Osteoblast (primary cell): ENCODE data around the gene KIF3C. TPM values are rescaled to one million over a fixed set of nuclear protein-coding genes. Genes with fewer than 3 reads are reported as not detected.

ENCODE experiments used
- DNase-seq: peaks from one replicate; pipeline ENCODE4 v3.0.0; 2011; ENCODE audit warnings: low spot score, mixed read lengths; ENCODE audit not compliant: insufficient read length; ENCODE audit errors: missing footprints
- H2AFZ ChIP-seq: 2 replicates; pipeline ENCODE4 v1.6.0; 2011; ENCODE audit warnings: mild to moderate bottlenecking, low read length
- H3K27ac ChIP-seq: 2 replicates; pipeline ENCODE4 v1.5.1; 2011; ENCODE audit warnings: mild to moderate bottlenecking, low read depth, low read length, moderate library complexity
- H3K27me3 ChIP-seq: 2 replicates; pipeline ENCODE4 v1.6.0; 2012; ENCODE audit warnings: mild to moderate bottlenecking, control low read depth, inconsistent platforms, low read length, moderate library complexity; ENCODE audit not compliant: insufficient read depth
- H3K36me3 ChIP-seq: 2 replicates; pipeline ENCODE4 v1.5.1; 2011; ENCODE audit warnings: mild to moderate bottlenecking, low read length, control low read depth, moderate library complexity; ENCODE audit not compliant: insufficient read depth
- H3K4me1 ChIP-seq: 2 replicates; pipeline ENCODE4 v1.5.1; 2011; ENCODE audit warnings: mild to moderate bottlenecking, low read length, control low read depth, moderate library complexity; ENCODE audit not compliant: insufficient read depth
- H3K4me2 ChIP-seq: 2 replicates; pipeline ENCODE4 v1.6.0; 2011; ENCODE audit warnings: mild to moderate bottlenecking, low read length; ENCODE audit not compliant: insufficient read depth
- H3K4me3 ChIP-seq: fragments of 200-600 bp; sonication (generic); 3 replicates; pipeline ENCODE4 v1.5.1; 2012; ENCODE audit warnings: mild to moderate bottlenecking, low read length, inconsistent platforms; ENCODE audit not compliant: insufficient read depth
- H3K79me2 ChIP-seq: 2 replicates; pipeline ENCODE4 v1.6.0; 2012; ENCODE audit warnings: mild to moderate bottlenecking, low read length, control low read depth, inconsistent platforms; ENCODE audit not compliant: insufficient read depth
- H3K9me3 ChIP-seq: 2 replicates; pipeline ENCODE4 v1.5.1; 2011; ENCODE audit warnings: low read depth, low read length, control low read depth
- H4K20me1 ChIP-seq: 2 replicates; pipeline ENCODE4 v1.6.0; 2012; ENCODE audit warnings: mild to moderate bottlenecking, low read length, control low read depth; ENCODE audit not compliant: insufficient read depth
- total RNA-seq: library from RNA; depleted of rRNA; stranded (reverse); fragments of >200 nt; gene quantifications from 2 replicates; pipeline ENCODE4 v1.2.3, GENCODE V29; 2012
- TF ChIP-seq, protein P1 (sequence below): IDR thresholded peaks from 2 replicates; pipeline ENCODE4 v1.5.1; 2011; ENCODE audit warnings: mild to moderate bottlenecking, low read depth, low read length, moderate library complexity; ENCODE audit errors: extremely low read depth

Gene KIF3C
- total RNA-seq, 1 donor: 17.0 TPM

DNA sequence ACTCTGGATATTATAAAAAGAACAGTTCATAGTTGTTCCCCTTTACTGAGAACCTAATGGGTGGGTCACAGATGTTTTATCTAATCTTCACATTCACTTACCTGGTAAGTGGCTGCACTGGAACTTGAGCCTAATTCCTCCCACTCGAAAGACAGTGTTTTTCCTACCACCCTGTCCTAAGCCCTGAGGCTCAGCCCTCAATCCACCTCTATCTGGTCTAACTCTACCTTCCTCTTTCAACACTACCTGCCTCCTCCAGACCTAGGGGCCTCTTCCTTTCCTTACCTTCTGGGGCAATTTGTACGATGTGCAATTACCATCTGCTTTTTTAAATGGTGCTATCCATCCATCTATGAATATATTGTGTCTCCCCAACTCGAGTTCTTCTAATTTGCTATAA is 9.7 kb upstream of the KIF3C start:
- Histone ChIP-seq H3K27ac (no peak overlapping the region), H3K36me3 (no peaks in the 10 kb centered on the region), H3K9me3 (peaks cover 6% of the 10 kb centered on the region), H4K20me1 (no peaks in the 10 kb centered on the region), H3K4me1 (peaks cover 11% of the 10 kb centered on the region), H3K4me2 (peak overlapping the region; percentile 68), H2AFZ (no peak overlapping the region), H3K79me2 (no peaks in the 10 kb centered on the region), H3K4me3 (no peak overlapping the region), H3K27me3 (no peaks in the 10 kb centered on the region)
- DNase-seq: peak; percentile 19
- TF ChIP-seq, protein P1, sequence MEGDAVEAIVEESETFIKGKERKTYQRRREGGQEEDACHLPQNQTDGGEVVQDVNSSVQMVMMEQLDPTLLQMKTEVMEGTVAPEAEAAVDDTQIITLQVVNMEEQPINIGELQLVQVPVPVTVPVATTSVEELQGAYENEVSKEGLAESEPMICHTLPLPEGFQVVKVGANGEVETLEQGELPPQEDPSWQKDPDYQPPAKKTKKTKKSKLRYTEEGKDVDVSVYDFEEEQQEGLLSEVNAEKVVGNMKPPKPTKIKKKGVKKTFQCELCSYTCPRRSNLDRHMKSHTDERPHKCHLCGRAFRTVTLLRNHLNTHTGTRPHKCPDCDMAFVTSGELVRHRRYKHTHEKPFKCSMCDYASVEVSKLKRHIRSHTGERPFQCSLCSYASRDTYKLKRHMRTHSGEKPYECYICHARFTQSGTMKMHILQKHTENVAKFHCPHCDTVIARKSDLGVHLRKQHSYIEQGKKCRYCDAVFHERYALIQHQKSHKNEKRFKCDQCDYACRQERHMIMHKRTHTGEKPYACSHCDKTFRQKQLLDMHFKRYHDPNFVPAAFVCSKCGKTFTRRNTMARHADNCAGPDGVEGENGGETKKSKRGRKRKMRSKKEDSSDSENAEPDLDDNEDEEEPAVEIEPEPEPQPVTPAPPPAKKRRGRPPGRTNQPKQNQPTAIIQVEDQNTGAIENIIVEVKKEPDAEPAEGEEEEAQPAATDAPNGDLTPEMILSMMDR: no peak

DNA sequence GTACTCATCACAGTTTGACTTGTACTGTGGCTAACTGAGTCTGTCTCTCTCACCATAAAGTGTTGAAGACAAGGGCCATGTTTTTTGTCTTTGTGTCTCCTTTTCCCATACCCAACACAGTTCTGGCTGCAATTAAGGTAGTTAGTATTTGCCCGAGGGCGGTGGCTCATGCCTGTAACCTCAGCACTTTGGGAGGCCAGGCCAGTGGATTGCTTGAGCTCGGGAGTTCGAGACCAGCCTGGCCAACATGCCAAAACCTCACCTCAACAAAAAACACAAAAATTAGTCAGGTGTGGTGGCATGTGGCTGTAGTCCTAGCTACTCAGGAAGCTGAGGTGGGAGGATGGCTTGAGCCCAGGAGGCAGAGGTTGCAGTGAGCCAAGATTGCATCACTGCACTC is 6.9 kb upstream of the KIF3C start:
- no peak for DNase-seq

DNA sequence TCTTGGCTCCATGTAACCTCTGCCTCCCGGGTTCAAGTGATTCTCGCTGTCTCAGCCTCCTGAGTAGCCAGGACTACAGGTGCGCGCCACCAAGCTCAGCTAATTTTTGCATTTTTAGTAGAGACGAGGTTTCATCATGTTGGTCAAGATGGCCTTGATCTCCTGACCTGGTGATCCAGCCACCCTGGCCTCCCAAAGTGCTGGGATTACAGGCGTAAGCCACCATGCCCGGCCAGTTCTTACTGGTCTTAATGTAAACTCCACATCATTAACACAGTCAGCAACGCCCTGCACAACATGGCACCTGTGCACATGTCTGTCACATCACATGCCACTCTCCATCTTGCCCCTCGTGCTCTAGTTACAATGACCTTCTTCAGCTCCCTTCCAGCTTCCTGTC is 5.8 kb upstream of the KIF3C start:
- no peak for DNase-seq
- no peaks in the 10 kb centered on the region for H3K36me3 ChIP-seq
- H3K9me3 ChIP-seq: no peaks in the 10 kb centered on the region
- no peaks in the 10 kb centered on the region for H3K79me2 ChIP-seq
- H2AFZ ChIP-seq: no peak overlapping the region
- no peak overlapping the region for H3K4me3 ChIP-seq
- no peak overlapping the region for H3K27ac ChIP-seq
- H3K4me2 ChIP-seq: no peak overlapping the region
- H3K27me3 ChIP-seq: no peaks in the 10 kb centered on the region
- peaks cover 7% of the 10 kb centered on the region for H3K4me1 ChIP-seq
- H4K20me1 ChIP-seq: no peaks in the 10 kb centered on the region
- TF ChIP-seq, protein P1: no peak

More for the DNA sequence above, 6.9 kb upstream of the KIF3C start:
- no peaks in the 10 kb centered on the region for H3K9me3 ChIP-seq
- no peak overlapping the region for H3K27ac ChIP-seq
- no peaks in the 10 kb centered on the region for H3K79me2 ChIP-seq
- no peak overlapping the region for H2AFZ ChIP-seq
- H3K4me1 ChIP-seq: peaks cover 7% of the 10 kb centered on the region
- H3K4me3 ChIP-seq: no peak overlapping the region
- TF ChIP-seq, protein P1: no peak
- no peaks in the 10 kb centered on the region for H4K20me1 ChIP-seq
- H3K4me2 ChIP-seq: no peak overlapping the region
- no peaks in the 10 kb centered on the region for H3K27me3 ChIP-seq
- H3K36me3 ChIP-seq: no peaks in the 10 kb centered on the region

DNA sequence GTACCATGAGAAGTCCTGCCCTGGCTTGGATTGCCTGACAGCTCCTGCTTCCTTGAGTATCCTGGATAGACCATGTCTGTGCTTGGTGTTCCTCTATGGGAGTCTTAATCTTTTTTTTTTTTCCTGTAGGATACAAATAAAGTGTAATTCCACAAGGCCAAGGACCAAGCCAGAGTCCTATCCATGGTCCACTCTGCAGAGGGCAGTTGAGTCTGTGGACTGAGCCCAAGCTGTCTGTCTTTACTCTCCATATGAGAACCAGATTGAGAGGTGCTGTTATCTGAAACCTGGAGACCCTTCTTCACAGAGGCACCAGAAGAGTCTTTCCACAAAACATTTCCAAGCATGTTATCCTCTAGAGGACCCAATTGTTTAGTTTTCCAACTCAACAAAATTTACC is 1.4 kb upstream of the KIF3C start:
- H3K4me3 ChIP-seq: no peak overlapping the region
- H3K4me2 ChIP-seq: no peak overlapping the region
- no peaks in the 10 kb centered on the region for H3K27me3 ChIP-seq
- H3K27ac ChIP-seq: no peak overlapping the region
- peaks cover 5% of the 10 kb centered on the region for H4K20me1 ChIP-seq
- H3K9me3 ChIP-seq: no peaks in the 10 kb centered on the region
- TF ChIP-seq, protein P1: no peak
- DNase-seq: peak; percentile 26
- H3K79me2 ChIP-seq: peaks cover 26% of the 10 kb centered on the region
- H2AFZ ChIP-seq: no peak overlapping the region
- H3K4me1 ChIP-seq: peaks cover 24% of the 10 kb centered on the region
- no peaks in the 10 kb centered on the region for H3K36me3 ChIP-seq
